GM12872 (cell line): ENCODE data around the gene DEUP1.

Source experiments
- CTCF ChIP-seq: IDR thresholded peaks from 3 replicates; pipeline ENCODE4 v1.5.1; 2011; ENCODE audit warnings: low read depth, mild to moderate bottlenecking, low read length, moderate library complexity; ENCODE audit not compliant: insufficient read depth

DEUP1 gene

DNA sequence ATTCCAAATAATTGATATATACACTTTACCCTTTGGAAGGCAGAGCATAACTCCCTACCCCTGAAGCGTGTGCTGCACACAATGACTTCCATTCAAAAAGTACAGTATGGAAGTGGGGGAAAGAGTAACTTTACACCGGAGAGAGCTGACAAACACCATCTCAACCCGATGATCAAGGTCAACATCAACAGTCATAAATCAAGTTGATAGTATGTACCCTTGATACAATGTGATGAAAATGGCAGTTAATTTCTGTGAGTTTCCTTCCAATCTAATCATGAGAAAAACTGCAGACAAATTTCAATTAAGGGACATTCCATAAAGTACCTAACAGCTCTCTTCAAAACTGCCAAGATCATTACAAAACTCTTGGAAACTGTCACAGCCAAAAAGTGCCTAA lies 6.0 kb upstream of the DEUP1 start:
- no peak for TF ChIP-seq CTCF

DNA sequence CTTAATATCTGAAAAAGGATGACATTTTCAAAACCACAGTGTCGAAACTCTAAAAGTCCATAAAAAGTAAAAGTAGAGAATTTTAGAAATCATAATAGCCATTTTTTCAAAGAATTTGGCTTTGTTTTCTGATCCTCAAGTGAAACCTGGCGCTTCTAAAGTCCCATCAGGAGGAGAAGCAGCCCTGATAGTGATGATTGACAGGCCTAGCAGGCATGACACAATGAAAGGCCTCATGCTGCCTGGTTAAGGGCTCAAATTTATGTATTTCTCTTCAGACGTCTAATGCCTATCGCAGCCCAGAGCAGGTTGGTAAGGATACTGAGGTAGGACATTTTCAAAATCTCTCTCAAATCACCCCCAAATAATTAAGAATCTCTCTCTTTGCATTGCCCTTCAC lies 3.9 kb upstream of the DEUP1 start:
- TF ChIP-seq CTCF, result no peak

DNA sequence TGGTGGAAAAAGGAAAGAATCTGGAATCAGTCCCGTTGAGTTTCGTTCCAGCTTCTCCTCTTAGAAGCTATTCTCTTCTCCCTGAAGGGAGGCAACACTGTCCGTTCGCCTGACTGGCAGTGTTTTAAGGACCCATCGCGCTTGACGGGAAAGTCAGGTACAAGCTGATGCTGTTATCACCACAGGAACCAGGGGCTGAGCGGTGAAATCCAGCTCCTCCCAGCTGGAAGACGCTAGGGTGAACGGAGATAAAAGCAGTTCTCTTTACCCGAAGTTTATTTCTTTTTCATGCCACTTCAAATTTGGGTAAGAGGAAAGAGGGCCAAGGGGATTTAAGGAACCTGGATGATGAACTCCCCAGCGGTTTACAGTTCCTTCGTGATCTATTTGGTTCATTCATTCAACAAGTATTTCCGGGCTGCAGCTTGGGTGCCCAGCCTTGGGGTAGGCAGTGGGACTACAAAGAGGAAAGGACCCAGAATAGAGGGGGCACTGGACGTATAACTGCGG lies 551 bp upstream of the DEUP1 start:
- TF ChIP-seq CTCF, result no peak

- no peak for TF ChIP-seq CTCF
Observed at GRCh38 chr11:93340223-93340622, 9.7 kb downstream of the DEUP1 start.

DNA sequence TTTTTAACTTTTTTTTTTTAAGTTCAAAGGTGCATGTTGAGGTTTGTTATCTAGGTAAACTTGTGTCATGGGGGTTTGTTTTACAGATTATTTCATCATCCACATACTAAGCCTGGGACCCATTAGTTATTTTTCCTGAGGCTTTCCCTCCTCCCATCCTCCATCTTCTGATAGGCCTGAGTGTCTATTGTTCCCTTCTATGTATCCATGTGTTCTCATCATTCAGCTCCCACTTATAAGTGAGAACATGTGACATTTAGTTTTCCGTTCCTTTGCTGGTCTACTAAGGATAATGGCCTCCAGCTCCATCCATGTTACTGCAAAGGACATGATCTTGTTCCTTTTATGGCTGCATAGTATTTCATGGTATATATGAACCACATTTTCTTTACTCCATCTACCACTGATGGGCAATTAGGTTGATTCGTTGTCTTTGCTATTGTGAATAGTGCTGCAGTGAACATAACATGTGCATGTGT lies 14.4 kb downstream of the DEUP1 start:
- TF ChIP-seq CTCF, result no peak

GRCh38 chr11:93348930-93349329 lies 18.4 kb downstream of the DEUP1 start:
- no peak for TF ChIP-seq CTCF

DNA sequence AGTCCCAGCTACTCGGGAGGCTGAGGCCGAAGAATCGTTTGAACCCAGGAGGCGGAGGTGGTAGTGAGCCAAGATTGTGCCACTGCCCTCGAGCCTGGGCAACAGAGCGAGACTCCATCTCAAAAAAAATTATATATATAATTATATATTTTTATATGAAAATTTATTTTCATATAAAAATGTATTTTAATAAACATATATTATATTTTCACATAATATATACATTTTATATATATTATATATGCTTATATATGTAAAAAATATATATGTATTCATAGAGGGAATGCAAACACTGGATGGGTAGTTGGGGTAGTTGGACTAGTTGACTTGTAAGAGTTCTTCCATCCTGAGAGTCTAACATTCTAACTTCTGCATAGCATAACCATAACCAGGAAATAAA lies 20.3 kb downstream of the DEUP1 start:
- TF ChIP-seq CTCF, result no peak

DNA sequence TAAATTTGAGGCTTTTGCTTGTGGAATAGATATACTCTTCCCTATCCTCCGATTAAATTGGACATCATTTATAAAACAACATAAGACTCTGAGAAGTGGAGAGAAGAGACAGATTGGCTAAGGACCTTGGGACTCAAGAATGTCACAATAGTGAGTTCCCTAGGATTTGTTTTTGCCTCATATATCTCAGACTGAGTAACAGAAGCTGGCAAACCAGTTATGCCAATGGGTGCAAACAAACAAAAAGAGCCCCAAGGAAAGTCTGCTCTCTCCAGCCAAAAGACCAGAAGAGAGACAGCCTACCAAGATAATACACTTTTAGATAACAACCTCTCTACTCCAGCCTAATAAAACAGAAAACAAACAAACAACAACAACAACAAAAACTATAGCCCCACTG lies 28.9 kb downstream of the DEUP1 start:
- no peak for TF ChIP-seq CTCF
